Right lobe of liver (tissue), 4 donors: ENCODE results near the gene WRNIP1.

Source experiments
- POLR2A ChIP-seq: fragments of 450-650 bp; IDR thresholded peaks from one replicate; pipeline ENCODE4 v1.6.1; 2017; ENCODE audit warnings: antibody characterized with exemption, mild to moderate bottlenecking
- TF ChIP-seq, protein P1 (sequence below), 4 donors: fragments of 200-600 bp in 3 of 4; fragments of 450-650 bp in 1 of 4; IDR thresholded peaks; one replicate each; pipeline versions ENCODE4 v1.5.1 to v1.8.0; 2016 to 2022; ENCODE audit warnings: antibody characterized with exemption in 4 of 4, mild to moderate bottlenecking in 2 of 4
- donor health status: DM: no; HTN: no; CAD: no.
- donor health status: DM: no; HTN: no; CAD: no.
- donor health status: DM: no; HTN: yes; CAD: no.

DNA sequence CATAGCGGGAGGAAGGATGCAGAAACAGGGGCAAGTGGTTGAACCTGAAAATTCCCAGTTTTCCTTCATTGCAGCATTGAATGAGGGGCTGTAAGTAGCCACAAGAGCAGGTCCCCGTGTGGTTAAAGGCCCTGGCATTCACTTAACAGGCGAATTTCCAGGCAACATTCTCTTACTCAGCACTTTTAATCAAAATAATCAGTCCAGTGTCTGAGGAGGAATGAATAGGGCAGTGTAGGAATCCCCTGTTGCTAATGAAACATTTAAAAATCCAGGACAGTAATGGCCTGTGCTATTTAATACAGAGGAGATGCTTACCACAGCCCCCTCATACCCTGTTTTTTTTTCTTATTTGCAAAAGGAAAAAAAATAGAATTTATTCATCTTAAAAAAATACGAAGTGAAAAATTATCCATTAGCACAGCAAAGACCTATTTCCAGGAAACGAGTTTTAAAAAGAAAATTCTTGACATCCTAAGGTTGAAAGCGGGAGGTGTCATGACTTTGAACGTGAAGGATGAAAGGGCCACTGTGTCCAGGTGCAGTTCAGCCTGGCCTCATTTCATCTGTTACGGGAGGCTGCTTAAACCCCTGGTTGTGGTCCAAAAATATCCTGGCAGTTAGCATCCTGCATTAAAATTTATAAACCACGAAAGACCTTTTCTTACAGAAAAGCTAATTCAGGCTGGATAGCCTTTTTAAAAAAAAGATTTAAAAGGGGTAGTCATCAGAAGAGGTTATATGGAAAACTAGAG lies 34.7 kb upstream of the WRNIP1 start:
- TF ChIP-seq, protein P1, sequence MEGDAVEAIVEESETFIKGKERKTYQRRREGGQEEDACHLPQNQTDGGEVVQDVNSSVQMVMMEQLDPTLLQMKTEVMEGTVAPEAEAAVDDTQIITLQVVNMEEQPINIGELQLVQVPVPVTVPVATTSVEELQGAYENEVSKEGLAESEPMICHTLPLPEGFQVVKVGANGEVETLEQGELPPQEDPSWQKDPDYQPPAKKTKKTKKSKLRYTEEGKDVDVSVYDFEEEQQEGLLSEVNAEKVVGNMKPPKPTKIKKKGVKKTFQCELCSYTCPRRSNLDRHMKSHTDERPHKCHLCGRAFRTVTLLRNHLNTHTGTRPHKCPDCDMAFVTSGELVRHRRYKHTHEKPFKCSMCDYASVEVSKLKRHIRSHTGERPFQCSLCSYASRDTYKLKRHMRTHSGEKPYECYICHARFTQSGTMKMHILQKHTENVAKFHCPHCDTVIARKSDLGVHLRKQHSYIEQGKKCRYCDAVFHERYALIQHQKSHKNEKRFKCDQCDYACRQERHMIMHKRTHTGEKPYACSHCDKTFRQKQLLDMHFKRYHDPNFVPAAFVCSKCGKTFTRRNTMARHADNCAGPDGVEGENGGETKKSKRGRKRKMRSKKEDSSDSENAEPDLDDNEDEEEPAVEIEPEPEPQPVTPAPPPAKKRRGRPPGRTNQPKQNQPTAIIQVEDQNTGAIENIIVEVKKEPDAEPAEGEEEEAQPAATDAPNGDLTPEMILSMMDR (IDR thresholded peaks at IDR 0.05), result no peak
- TF ChIP-seq POLR2A, result no peak
